GM12891 (cell line): ENCODE results near the gene DENND1A.

Experiments used
- PAX5 ChIP-seq: IDR thresholded peaks from 2 replicates; pipeline ENCODE4 v1.6.1; 2011; ENCODE audit warnings: low read length, moderate library complexity, mild to moderate bottlenecking; ENCODE audit not compliant: insufficient read depth, severe bottlenecking
- POLR2A ChIP-seq: IDR thresholded peaks from 2 replicates; pipeline ENCODE4 v1.6.1; 2011; ENCODE audit warnings: low read depth, low read length, control low read depth
- POLR2AphosphoS5 ChIP-seq: IDR thresholded peaks from 2 replicates; pipeline ENCODE4 v1.6.1; 2011; ENCODE audit warnings: low read depth, low read length, control low read depth
- POU2F2 ChIP-seq: IDR thresholded peaks from 2 replicates; pipeline ENCODE4 v1.6.1; 2011; ENCODE audit warnings: low read depth, mild to moderate bottlenecking, control low read depth, low read length, moderate library complexity
- SPI1 ChIP-seq: IDR thresholded peaks from 2 replicates; pipeline ENCODE4 v1.6.1; 2011; ENCODE audit warnings: low read depth, low read length, control low read depth
- TAF1 ChIP-seq: IDR thresholded peaks from 2 replicates; pipeline ENCODE4 v1.6.1; 2011; ENCODE audit warnings: low read depth, low read length, control low read depth

GRCh38 chr9:123912167-123912897 lies 17.6 kb downstream of the DENND1A start:
- TF ChIP-seq PAX5 (no peak), TAF1 (no peak), POLR2A (no peak), POLR2AphosphoS5 (no peak), SPI1 (no peak), POU2F2 (no peak)
